Fibroblast of lung (primary cell): ENCODE results near the gene JARID2.

Experiments used
- EZH2 ChIP-seq: IDR thresholded peaks from 2 replicates; pipeline ENCODE4 v1.5.1; 2012; ENCODE audit warnings: low read length, control low read depth, mild to moderate bottlenecking; ENCODE audit errors: missing control alignments
- TF ChIP-seq, protein P1 (sequence below), 2 donors: IDR thresholded peaks in 1 of 2; conservative IDR thresholded peaks in 1 of 2; 1 replicate in 1 of 2; 2 replicates in 1 of 2; pipeline ENCODE4 v1.5.1; 2011 to 2012; ENCODE audit warnings: low read length in 2 of 2, control low read depth in 1 of 2, inconsistent platforms in 1 of 2, low read depth in 1 of 2, mild to moderate bottlenecking in 1 of 2

GRCh38 chr6:15340105-15340601, 94.3 kb downstream of the JARID2 start:
- TF ChIP-seq, protein P1, sequence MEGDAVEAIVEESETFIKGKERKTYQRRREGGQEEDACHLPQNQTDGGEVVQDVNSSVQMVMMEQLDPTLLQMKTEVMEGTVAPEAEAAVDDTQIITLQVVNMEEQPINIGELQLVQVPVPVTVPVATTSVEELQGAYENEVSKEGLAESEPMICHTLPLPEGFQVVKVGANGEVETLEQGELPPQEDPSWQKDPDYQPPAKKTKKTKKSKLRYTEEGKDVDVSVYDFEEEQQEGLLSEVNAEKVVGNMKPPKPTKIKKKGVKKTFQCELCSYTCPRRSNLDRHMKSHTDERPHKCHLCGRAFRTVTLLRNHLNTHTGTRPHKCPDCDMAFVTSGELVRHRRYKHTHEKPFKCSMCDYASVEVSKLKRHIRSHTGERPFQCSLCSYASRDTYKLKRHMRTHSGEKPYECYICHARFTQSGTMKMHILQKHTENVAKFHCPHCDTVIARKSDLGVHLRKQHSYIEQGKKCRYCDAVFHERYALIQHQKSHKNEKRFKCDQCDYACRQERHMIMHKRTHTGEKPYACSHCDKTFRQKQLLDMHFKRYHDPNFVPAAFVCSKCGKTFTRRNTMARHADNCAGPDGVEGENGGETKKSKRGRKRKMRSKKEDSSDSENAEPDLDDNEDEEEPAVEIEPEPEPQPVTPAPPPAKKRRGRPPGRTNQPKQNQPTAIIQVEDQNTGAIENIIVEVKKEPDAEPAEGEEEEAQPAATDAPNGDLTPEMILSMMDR (conservative IDR thresholded peaks at IDR 0.05 in 1 of 2, IDR thresholded peaks at IDR 0.05 in 1 of 2; ENCODE audit: low read depth in 1 of 2, low read length in 2 of 2) = no peak
- TF ChIP-seq EZH2 = no peak
